A549 treated with RU486 at 1 μM for 4 hours (cell line): ENCODE results near the gene ATG9A. TPM values are rescaled to one million over a fixed set of nuclear protein-coding genes. Genes with fewer than 3 reads are reported as not detected.

Source experiments
- total RNA-seq: library from RNA; stranded (reverse); fragments of 200-300 nt; extraction: Qiagen RNA extraction; gene quantifications from 5 replicates; pipeline ENCODE4 v1.2.3, GENCODE V29; 2022; ENCODE audit warnings: low read depth

Gene ATG9A
- total RNA-seq = 42.3 to 53.2 TPM (median 50.2 TPM) in 5 replicates

DNA sequence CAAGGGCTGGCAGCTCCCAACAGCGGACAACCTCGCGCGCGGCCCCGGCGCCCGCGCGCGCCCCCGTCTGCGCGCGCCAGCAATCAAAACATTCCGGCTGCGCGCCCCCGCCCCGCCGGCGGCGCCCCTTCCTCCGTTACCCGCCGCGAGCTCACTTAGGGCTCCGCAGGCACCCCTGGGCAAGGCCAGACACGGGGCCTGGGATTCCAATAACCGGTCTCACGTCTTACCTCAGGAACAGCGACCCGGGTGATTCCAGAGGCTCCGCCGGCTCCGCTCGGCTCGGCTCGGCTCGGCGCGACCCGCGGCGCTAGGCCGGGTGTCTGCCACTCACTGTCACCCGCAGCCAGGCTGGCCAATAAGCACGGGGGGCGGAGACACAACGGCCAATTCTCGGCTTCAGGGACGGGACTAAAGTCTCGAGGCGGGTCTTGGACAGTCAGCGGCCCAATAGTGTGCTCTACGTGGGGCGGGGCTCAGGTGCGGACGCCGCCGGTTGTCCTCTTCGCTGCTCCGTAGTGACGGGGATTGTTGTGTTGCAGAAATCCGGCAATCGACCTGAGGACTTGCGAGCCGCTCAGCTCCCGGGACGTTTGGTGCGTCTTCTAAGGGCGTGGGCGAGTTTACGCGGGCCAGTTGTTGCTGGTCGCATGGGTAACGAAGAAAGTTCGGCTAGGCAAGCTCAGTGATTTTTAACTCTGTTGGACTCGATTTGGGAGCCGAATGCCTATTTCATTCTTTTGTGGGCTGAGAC lies at the start of gene ATG9A, which contains the start of gene ANKZF1:
Gene ATG9A (minus strand): TSS at position 332 of the 754 bp plus-strand sequence. CDS start 1,612 bp downstream, outside the sequence.
Gene ANKZF1 (plus strand): TSS at position 502 of the 754 bp plus-strand sequence. CDS start 452 bp downstream, outside the sequence.

GRCh38 chr2:219253753-219254589 lies 24.5 kb upstream of the ATG9A start, which contains the start of gene TUBA4A:
Gene TUBA4A (minus strand): TSS chr2:219253918. CDS start chr2:219253858, 60 bp downstream.

DNA sequence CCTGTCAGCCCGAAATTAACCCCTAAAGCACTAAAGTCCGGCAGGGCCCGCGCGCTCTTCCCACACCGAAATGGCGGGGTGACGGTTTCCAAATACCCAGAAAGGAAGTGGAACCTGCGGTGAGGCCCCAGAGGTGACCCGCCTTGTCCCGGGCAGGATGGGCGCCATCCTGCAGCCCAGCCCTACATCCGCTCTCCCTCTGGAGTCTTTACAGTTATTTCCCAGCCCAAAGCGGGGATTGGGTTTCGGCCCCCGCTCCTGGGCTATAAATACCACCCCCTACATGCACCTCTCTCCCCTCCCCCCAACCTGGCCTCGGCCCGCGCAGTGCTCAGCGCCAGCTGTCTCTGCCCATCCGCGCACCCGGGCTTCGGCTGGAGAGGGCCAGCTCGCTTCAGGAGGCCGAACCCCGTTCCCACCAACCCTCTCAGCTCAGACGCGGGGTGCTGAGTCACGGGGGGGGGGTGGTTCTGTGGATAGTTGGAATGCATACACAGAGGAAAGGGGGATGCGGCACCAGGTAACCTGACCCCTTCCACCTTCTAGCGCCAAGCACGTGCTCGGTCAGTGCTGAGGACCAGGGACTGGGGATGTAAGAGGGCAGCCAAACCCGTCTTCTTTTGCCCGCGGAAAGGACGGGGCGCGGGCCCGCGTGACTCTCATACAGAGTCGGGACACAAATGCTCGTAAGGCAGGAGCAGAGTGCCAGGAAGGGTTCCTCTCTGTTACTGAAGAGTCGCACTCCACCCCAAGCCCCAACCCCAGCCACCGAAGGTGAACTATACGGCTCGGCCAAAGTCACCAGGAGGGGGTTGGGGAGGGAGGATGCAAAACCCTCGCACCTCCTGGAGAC lies 23.7 kb upstream of the ATG9A start, which contains the start of gene TUBA4B:
Gene TUBA4B (plus strand): TSS at position 344 of the 853 bp plus-strand sequence. CDS start 165 bp downstream, at position 509.

GRCh38 chr2:219245148-219245898 lies 15.9 kb upstream of the ATG9A start, which contains the start of the genes GLB1L and STK16:
Gene GLB1L (minus strand): TSS chr2:219245444. CDS start chr2:219243573, 1,871 bp downstream.
Gene STK16 (plus strand): TSS chr2:219245479. CDS start chr2:219246000, 521 bp downstream.

GRCh38 chr2:219218732-219219701 lies 10.4 kb downstream of the ATG9A start, which contains the start of gene ABCB6:
Gene ABCB6 (minus strand): TSS chr2:219218958. CDS start chr2:219218673, 285 bp downstream.

DNA sequence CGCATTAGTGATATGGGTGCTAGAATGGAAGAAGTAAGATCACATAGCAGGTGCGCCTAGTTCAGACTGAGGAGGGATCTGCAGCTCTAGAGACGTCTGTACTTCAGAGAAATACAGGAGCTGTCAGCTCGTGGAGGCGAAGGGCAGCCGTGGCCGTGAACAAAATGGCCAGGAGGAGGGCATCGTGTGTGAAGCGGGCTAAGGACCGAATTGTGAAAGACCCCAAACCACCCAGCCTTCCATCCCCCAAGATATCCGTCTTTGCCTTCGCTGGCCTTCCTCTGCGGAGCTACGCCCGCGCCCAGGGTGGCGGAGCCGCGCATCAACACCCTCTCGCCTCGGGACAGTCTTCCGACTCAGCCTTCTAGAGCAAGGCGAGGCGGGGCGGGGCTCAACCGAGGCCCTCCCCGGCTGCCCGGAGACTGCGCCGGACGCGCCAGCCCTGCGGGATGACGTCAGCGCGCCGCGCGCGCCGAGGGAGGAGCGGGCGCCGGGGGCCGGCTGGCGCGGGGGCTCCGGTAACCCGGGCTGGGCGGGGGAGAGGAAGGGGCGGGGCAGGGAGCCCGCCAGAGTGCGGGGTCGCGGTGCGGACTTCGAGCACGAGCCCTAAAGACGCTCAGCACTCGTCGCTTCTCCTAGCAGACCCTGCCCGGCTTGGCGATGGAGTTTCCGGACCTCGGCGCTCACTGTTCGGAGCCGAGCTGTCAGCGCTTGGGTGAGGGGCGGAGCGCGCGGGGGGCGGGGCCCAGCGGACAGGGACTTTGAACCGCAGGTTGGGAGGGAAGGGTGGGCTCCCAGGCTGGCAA lies 22.9 kb downstream of the ATG9A start, which contains the start of gene ZFAND2B:
Gene ZFAND2B (plus strand): TSS at position 455 of the 806 bp plus-strand sequence. CDS start 206 bp downstream, at position 661.

GRCh38 chr2:219177552-219178376 lies 51.7 kb downstream of the ATG9A start, which contains the start of gene RETREG2:
Gene RETREG2 (plus strand): TSS chr2:219178275. CDS start chr2:219178353, 78 bp downstream.

DNA sequence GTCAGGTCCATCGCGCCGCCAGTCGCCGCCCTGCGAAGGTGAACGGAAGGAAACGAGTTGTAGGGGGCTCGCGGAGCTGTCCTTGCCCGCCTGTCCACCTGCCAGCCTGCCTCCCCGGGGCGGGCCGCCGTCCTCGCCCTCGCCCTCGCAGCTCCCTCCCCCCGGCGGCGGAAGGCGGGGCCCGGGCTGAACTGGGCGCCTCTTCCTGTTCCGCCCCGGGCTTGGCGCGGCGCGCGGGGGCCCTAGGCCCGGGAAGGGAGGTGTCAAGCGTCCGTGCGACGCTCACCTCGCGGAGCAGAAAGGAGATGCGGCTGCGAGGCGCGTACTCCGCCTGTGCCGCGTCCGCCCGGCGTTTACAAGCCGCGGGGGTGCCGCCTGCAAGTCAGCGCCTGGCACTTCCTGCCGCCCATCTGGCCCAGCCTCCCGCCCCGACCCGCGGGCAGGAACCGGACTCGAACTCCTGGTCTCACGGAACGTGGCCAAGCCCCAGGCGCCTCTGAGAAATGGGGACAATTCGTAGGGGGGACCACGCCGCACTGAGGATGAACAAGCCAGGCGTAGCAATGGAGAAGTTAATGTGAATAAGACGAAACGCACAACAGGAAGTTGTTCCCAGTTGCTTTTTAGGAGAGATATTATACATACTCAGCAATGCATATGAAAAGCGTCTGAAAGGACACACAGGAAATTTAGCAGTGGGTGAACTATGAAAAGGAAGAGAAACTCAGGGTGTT lies 52.5 kb downstream of the ATG9A start, which contains the start of gene CNPPD1:
Gene CNPPD1 (minus strand): TSS at position 108 of the 734 bp plus-strand sequence. CDS start 97 bp downstream, at position 11.

DNA sequence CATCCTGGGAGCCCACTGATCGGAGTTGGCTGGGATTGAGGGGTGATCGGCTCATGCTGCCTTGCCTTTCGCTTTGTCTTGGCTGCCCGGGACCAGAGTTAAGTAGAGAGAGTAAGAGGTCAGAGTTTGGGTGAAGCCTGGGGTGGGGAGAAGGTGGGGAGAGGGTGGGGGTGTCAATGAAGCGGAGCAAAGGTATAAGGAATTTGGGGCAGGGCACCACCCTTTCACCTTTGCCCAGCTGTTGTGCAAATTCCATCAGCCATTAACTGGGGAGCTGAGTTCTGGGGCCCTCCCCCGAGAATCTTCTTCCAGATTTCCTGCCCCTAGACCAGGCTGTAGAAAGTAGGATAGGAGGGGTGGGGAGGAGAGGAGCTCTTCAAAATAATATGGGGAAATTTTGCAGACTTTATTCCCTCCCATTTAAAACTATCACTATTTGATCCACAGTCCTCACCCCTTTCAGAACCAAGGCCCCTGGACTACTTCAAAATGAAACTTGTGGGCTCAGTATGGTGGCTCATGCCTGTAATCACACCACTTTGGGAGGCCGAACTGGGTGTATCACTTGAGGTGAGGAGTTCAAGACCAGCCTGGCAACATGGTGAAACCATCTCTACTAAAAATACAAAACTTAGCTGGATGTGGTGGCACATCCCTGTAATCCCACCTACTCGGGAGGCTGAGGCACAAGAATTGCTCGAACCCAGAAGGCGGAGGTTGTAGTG lies 59.3 kb downstream of the ATG9A start, which contains the start of gene SLC23A3:
Gene SLC23A3 (minus strand): TSS at position 100 of the 725 bp plus-strand sequence. CDS start 45 bp downstream, at position 55.

Other genes with a start within 250 kb of the ATG9A start
- not detected in 5 replicates for gene FEV, start 244.5 kb downstream of the ATG9A start, total RNA-seq
- 0.54 TPM in 1 of 5 replicates, not detected in the others for gene CRYBA2, start 236.2 kb downstream of the ATG9A start, total RNA-seq
- gene CFAP65, start 188.1 kb downstream of the ATG9A start, total RNA-seq = 0.05 to 0.32 TPM (median 0.16 TPM) in 5 replicates
- 0.09 to 0.13 TPM (median 0.11 TPM) in 4 of 5 replicates, not detected in the other for gene IHH, start 168.7 kb downstream of the ATG9A start, total RNA-seq
- 13.7 to 18.3 TPM (median 15.2 TPM) in 5 replicates for gene NHEJ1, start 68.8 kb downstream of the ATG9A start, total RNA-seq
- gene SLC23A3, start 59.6 kb downstream of the ATG9A start, total RNA-seq = 0.19 to 0.90 TPM (median 0.53 TPM) in 5 replicates
- gene CNPPD1, start 52.7 kb downstream of the ATG9A start, total RNA-seq = 33.7 to 47.7 TPM (median 45.3 TPM) in 5 replicates
- gene RETREG2, start 51.4 kb downstream of the ATG9A start, total RNA-seq = 58.9 to 85.7 TPM (median 81.2 TPM) in 5 replicates
- gene ZFAND2B, start 22.9 kb downstream of the ATG9A start, total RNA-seq = 14.4 to 22.8 TPM (median 19.2 TPM) in 5 replicates
- 22.5 to 37.5 TPM (median 30.4 TPM) in 5 replicates for gene ABCB6, start 10.7 kb downstream of the ATG9A start, total RNA-seq
- gene ANKZF1, start 170 bp upstream of the ATG9A start, total RNA-seq = 15.1 to 22.0 TPM (median 17.7 TPM) in 5 replicates
- 5.0 to 6.8 TPM (median 6.8 TPM) in 5 replicates for gene GLB1L, start 15.8 kb upstream of the ATG9A start, total RNA-seq
- gene STK16, start 15.8 kb upstream of the ATG9A start, total RNA-seq = 27.5 to 32.6 TPM (median 31.0 TPM) in 5 replicates
- gene TUBA4B, start 23.6 kb upstream of the ATG9A start, total RNA-seq = 0.18 to 0.69 TPM (median 0.35 TPM) in 5 replicates
- 332 to 451 TPM (median 366 TPM) in 5 replicates for gene TUBA4A, start 24.3 kb upstream of the ATG9A start, total RNA-seq
- 40.3 to 55.4 TPM (median 48.6 TPM) in 5 replicates for gene DNAJB2, start 49.7 kb upstream of the ATG9A start, total RNA-seq
- gene PTPRN, start 79.8 kb upstream of the ATG9A start, total RNA-seq = 0.87 to 2.0 TPM (median 1.3 TPM) in 5 replicates
- gene RESP18, start 103.1 kb upstream of the ATG9A start, total RNA-seq = not detected in 5 replicates
- 51.3 to 65.5 TPM (median 63.4 TPM) in 5 replicates for gene DNPEP, start 158.3 kb upstream of the ATG9A start, total RNA-seq
- 0.05 to 0.24 TPM (median 0.13 TPM) in 3 of 5 replicates, not detected in the others for gene DES, start 188.7 kb upstream of the ATG9A start, total RNA-seq
- gene SPEG, start 205.2 kb upstream of the ATG9A start, total RNA-seq = 5.1 to 7.8 TPM (median 6.5 TPM) in 5 replicates